Measurements from ENCODE around the gene DNAH1.

DNA sequence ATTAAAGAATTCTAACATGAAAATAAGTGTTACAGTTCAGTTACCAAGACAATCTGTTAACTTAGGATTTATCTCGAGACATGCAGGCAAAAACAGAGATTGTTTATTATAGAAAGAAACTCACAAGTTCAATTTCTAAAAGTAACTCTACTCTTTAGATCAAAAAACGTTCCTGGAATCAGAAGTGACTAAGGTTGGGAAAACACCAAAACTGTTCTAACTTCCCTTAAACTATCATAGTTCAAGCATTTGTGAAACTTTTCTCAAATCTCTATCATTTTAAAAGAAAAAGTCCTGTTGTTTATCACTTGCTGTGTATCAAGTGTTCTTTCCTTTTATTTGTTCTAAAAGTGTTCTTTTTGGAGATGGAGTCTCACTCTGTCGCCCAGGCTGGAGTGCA lies 46.3 kb upstream of the DNAH1 start:
- TF ChIP-seq EP300 (IDR thresholded peaks at IDR 0.05; ENCODE audit: borderline replicate concordance) (no peak), TEAD4 (IDR thresholded peaks at IDR 0.05) (no peak), RAD21 (IDR thresholded peaks at IDR 0.05; ENCODE audit: low read depth) (no peak), TCF12 (IDR thresholded peaks at IDR 0.05; ENCODE audit: low read depth) (no peak), CEBPB (IDR thresholded peaks at IDR 0.05) (no peak), YY1 (IDR thresholded peaks at IDR 0.05; ENCODE audit: low read depth) (no peak)
- TF ChIP-seq, protein P1, sequence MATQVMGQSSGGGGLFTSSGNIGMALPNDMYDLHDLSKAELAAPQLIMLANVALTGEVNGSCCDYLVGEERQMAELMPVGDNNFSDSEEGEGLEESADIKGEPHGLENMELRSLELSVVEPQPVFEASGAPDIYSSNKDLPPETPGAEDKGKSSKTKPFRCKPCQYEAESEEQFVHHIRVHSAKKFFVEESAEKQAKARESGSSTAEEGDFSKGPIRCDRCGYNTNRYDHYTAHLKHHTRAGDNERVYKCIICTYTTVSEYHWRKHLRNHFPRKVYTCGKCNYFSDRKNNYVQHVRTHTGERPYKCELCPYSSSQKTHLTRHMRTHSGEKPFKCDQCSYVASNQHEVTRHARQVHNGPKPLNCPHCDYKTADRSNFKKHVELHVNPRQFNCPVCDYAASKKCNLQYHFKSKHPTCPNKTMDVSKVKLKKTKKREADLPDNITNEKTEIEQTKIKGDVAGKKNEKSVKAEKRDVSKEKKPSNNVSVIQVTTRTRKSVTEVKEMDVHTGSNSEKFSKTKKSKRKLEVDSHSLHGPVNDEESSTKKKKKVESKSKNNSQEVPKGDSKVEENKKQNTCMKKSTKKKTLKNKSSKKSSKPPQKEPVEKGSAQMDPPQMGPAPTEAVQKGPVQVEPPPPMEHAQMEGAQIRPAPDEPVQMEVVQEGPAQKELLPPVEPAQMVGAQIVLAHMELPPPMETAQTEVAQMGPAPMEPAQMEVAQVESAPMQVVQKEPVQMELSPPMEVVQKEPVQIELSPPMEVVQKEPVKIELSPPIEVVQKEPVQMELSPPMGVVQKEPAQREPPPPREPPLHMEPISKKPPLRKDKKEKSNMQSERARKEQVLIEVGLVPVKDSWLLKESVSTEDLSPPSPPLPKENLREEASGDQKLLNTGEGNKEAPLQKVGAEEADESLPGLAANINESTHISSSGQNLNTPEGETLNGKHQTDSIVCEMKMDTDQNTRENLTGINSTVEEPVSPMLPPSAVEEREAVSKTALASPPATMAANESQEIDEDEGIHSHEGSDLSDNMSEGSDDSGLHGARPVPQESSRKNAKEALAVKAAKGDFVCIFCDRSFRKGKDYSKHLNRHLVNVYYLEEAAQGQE (IDR thresholded peaks at IDR 0.05; ENCODE audit: low read depth): no peak

All from Ishikawa (cell line).